ENCODE results near the gene LIM2.

- TF ChIP-seq, protein P1, sequence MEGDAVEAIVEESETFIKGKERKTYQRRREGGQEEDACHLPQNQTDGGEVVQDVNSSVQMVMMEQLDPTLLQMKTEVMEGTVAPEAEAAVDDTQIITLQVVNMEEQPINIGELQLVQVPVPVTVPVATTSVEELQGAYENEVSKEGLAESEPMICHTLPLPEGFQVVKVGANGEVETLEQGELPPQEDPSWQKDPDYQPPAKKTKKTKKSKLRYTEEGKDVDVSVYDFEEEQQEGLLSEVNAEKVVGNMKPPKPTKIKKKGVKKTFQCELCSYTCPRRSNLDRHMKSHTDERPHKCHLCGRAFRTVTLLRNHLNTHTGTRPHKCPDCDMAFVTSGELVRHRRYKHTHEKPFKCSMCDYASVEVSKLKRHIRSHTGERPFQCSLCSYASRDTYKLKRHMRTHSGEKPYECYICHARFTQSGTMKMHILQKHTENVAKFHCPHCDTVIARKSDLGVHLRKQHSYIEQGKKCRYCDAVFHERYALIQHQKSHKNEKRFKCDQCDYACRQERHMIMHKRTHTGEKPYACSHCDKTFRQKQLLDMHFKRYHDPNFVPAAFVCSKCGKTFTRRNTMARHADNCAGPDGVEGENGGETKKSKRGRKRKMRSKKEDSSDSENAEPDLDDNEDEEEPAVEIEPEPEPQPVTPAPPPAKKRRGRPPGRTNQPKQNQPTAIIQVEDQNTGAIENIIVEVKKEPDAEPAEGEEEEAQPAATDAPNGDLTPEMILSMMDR (IDR thresholded peaks at IDR 0.05) = no peak
- no peak for TF ChIP-seq POLR2A (IDR thresholded peaks at IDR 0.05)
Measured at GRCh38 chr19:51372649-51373504, 14.9 kb downstream of the LIM2 start, which contains the start of gene NKG7.

All from uterus (tissue), 2 donors.